Mucosa of gallbladder (tissue), 1 donor: ENCODE data around the gene YTHDF2. TPM values are rescaled to one million over a fixed set of nuclear protein-coding genes. Genes with fewer than 3 reads are reported as not detected.

Source experiments
- DNase-seq: peaks from one replicate; pipeline ENCODE4 v3.0.0-alpha.2; 2020; ENCODE audit warnings: low spot score
- total RNA-seq: library from RNA; stranded (reverse); gene quantifications from one replicate; pipeline ENCODE4 v1.2.1, GENCODE V29; 2021
- donor health status: DM: no; HTN: no; CAD: no.

Gene YTHDF2
- total RNA-seq, 1 donor from 2014 or later, result 52.0 TPM

DNA sequence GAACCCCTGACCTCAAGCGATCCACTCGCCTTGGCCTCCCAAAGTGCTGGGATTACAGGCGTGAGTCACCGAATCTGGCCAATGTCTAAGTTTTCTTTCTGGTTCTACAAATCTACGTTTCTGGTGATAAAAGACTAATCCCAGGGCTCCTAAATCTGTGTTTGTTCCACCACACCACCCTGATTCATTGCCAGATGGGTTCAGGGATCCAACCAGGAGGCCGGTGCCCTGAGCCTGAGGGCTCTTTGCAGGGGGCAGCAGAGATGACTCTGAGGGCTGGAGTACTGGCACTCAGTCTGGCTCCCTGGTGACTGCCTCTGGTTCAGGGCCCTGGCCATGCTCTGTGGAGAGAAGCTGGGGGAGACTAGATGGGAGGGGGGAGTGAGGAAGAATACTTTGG lies 64.7 kb downstream of the YTHDF2 start:
- no peak for DNase-seq

DNA sequence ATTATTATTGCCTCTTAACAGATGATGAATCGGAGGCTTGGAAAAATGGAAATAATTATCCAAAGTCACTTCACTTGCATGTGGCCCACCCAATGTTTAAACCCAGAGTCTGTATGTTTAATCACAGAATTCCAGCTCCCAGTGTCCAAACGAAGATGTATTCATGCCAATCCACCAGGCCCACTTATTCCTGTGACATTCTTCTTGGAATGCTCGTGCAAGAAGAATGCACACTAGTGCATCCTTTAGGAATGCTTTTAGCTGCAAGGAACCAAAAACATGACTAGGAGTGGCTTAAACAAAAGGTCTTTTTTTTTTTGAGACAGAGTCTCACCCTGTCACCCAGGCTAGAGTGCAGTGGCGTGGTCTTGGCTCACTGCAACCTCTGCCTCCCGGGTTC lies 66.3 kb downstream of the YTHDF2 start:
- no peak for DNase-seq

DNA sequence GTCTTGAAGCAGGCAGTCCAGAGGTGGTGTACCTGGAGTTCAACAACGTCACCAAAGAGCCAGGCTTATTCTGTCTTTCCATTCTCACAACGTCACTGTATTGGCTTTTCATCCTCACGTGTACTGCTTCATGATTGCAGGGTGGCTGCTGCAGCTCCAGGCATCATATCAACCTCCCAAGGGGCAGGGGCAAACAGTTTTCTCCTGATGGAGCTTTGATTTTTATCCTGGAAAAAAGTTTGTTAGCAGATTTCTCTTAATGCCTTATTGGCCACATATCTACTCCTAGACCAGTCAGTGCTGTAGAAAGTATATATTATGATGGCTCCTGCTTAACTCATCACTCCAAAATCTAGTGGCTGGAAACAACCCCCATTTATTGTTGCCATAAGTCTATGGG lies 66.9 kb downstream of the YTHDF2 start:
- DNase-seq, result no peak

DNA sequence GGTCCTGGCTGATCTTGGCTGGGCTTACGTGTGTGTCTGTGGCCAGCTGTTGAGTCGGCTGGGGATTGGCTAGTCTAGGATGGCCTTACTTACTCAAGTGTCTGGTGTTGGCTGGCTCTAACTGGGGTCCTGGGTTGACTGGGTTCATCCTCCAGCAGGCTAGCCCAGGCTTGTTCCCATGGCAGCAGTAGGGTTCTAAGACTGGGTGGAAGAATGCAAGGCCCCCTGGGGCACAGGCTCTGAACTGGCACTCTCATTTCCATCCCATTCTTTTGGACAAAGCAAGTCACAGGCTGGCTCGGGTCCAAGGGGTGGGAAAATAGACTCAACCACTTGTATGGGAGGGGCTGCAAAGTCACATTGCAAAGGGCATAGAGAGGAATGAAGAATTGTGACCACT lies 67.3 kb downstream of the YTHDF2 start:
- DNase-seq, result no peak

DNA sequence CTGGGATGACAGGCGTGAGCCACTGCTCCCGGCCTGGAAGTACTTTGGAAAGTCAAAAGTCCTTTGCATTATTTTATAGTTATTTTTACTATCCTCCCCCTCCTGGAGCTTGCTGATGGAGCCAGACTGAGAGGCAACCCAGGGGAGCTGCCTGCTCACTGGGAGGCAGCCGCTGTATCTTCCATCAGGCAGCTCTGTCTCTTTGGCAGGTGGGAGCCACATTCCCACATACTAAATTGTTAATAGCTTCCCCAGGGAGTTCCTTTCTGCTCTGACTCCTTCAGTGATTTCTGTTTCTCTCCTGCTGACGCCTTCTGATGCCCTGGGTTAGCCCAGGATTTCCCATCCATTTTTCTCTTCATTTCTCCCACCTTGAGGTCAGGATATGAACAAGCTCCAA lies 70.3 kb downstream of the YTHDF2 start:
- no peak for DNase-seq

DNA sequence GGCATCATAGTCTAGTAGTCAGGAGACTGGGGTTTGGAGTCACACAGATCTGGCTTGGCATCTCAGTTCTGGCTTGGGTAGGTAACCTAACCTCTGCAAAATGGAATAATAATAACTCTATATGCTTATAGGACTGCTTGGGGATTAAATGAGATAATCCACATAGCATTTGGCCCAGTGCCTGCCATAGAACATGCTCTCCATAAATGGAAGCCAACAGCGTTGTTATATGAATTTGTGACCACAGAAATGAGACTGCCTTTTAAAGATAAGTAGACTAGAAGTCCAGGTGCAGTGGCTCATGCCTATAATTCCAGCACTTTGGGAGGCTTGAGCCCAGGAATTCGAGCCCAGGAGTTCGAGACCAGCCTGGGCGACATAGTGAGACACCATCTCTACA lies 71.2 kb downstream of the YTHDF2 start:
- no peak for DNase-seq

DNA sequence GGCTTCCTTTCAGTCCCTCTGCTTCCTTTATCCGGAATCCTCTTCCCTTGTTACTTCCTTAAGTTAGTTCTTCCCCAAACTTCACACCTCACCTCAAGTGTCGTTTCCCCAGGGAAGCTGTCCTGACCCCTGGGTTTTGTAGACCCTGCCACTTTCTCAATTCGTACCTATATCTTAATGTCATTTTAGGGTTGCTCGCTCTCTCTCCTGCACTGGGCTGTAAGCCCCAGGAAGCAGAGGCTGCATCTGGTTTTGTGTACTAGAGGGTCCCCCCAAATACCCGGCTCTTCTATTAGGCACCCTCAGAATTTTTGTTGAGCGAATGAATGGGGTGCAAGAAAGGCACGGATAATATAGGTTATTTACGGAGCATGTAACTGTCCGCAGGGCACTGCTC lies 74.6 kb downstream of the YTHDF2 start:
- no peak for DNase-seq

DNA sequence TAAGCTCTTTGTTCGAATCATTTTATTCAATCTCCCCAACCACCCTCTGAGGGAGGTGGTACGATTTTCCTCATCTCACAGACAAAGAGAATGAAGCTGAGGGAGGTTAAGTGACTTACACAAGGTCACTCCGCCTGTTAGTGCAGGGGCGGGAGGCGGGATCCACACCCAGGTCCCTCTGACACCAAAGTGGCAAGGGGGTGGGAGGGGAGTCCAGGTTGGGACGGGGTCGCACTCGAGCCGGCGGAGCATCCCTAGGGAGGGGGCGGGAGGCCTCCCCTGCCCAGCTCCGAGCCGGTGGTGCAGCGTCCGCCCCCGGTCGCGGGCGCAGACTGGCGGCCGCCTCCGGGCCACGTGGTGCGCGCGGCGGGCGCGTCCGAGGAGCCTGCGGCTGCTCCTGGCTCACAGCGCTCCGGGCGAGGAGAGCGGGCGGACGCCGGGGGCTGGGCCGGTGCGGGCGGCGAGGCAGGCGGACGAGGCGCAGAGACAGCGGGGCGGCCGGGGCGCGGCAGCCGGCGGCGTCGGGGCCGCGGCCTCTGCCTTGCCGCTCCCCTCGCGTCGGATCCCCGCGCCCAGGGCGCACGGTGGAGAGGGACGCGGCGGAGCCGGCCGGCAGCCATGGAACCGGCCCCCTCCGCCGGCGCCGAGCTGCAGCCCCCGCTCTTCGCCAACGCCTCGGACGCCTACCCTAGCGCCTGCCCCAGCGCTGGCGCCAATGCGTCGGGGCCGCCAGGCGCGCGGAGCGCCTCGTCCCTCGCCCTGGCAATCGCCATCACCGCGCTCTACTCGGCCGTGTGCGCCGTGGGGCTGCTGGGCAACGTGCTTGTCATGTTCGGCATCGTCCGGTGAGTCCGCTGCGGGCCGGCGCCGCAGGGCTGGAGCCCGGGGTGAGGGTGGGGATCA lies 75.3 kb downstream of the YTHDF2 start, which contains the start of gene OPRD1:
OPRD1 (plus strand) TSS at position 405 of the 903 bp plus-strand sequence; CDS start at position 619, 214 bp downstream.
- no peak for DNase-seq

DNA sequence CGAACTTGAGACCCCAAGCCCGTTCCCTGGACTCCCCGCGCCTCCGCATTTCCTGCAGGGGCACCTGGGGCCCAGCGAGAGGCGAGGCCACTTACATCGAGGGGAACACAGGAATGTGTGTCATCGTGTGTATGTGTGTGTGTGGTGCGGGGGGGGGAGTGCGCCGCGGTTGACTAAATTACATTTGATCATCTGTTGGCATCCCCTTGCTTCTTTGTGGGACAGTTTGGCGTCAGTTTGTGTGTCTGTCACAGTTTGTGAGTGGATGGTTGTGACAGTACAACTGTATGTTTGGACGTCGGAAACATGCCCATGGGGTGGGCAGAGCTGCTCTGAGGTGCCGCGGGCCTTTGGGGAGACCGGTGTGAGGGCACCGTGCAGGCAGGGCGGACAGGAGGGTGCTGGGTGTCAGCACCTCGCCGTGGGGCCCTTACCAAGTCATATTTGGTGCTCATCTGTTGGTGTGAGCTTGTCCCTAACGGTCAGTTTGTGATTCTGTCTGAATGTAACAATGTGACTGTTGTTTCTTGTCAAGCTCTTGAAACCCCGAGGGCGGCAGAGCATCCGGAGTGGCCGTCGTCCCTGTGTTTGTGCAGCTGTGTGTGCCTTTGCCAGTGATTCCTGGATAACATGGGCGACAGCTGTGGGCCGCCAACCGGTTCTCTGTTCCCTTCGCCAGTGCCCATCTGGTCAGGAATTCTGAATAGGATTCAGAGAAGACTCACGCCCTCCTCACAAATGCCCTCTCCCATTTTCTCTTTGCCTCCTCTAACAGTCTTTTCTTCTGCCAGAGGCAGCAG lies 76.1 kb downstream of the YTHDF2 start:
- no peak for DNase-seq

DNA sequence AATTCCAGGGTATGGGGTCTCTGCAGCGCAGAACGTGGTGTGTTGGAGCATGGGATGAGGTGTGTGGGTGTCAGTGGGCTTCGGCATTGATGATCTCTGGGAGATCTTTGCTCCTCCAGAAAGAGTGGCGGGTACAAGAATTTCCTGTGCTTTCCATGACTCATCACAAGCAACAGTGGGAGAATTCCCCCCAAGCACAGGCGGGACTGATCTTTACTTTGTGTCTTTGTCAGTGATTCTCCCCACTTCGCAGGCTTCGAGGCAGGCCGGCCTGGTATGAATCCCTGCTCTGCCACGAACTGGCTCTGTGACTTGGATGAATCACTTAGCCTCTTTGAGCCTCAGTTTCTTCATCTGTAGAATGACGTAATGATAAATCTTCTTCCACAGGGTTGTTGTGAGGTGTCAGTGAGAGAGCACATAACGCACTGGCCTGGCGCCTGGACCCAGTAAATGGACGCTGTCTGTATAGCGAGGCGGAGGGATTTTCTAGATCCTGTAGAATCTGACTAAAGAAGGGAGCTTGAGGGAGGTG lies 77.3 kb downstream of the YTHDF2 start:
- DNase-seq, result no peak

DNA sequence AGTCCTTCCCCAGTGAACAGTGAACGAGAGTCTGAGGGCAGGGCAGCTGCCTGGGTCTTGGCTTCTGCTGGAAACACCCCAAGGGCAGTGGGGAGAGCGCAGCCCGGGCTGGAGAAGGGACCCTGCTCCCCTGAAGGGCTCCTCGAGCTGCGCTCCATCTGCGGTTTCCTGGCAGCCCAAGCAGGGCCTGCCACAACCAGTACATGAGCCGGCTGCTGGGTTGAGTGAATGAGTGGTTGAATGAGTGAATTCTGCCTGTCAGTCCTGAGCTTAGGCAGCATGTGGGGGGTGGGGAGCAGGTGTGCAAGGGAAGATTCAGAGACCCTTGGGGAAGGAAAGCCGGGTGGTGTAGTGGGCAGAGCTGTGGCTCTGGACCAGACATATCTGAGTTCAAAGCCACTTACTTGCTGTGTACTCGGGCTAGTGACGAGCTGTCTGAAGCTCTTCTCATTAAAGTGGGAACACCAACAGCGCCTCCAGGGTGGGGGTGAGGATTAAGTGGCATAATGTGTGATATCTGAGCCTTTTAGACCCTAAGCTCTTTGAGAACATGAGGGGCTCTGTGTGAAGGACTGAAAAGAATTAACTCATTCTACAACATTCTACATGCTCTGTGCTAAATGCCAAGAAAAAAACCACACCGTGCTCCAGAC lies 78.9 kb downstream of the YTHDF2 start:
- DNase-seq, result no peak

DNA sequence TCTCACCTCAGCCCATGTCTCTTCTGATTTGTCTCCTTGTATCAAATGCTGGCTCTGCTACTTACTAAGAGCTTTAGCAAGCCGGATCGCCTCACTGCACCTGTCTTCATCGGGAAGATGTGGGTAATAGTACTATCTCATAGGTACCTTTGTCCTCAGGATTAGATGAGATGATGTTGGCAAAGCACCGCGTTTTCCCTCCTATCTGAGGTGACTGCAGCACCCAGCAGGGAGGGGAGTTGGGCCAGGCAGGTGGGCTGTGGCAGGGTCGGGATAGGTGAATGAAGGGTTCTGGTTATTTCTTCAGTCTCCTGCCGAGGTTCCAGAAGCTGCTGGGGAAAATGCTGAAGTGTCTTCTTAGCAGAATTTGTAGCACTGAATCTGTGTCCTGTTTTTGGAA lies 80.4 kb downstream of the YTHDF2 start:
- DNase-seq, result no peak

DNA sequence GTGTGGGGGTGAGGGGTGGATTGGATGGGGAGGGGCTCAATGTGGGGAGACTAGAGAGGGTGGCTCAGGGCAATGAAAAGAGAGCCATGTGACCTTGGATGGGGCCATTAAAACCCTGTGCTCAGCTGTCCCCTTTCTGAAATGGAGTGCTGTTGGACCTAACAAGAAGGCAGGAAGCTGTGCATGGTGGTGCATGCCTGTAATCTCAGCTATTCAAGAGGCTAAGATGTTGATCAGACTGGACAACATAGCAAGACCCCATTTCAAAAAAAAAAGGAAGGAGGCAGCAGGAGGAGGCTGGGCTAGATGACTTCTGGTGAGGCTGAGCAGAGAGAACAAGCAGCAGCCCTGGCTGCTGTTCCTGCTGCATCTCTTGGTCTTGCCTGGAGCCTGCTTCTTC lies 82.3 kb downstream of the YTHDF2 start:
- DNase-seq, result no peak

Other genes starting within 250 kb of the YTHDF2 start
- 30.3 TPM for gene RCC1, start 230.9 kb upstream of the YTHDF2 start, total RNA-seq
- 19.3 TPM for gene TRNAU1AP, start 183.9 kb upstream of the YTHDF2 start, total RNA-seq
- 1.8 TPM for gene RAB42, start 144.7 kb upstream of the YTHDF2 start, total RNA-seq
- 16.3 TPM for gene TAF12, start 93.9 kb upstream of the YTHDF2 start, total RNA-seq
- not detected for gene RNU11, start 88.3 kb upstream of the YTHDF2 start, total RNA-seq
- gene GMEB1, start 68.2 kb upstream of the YTHDF2 start, total RNA-seq, result 11.7 TPM
- gene OPRD1, start 75.2 kb downstream of the YTHDF2 start, total RNA-seq, result not detected
- gene EPB41, start 177.6 kb downstream of the YTHDF2 start, total RNA-seq, result 71.7 TPM